C4-2B (cell line): ENCODE measurements around the gene TMEM129.

Experiments
- CTCF ChIP-seq: fragments of 450-650 bp; conservative IDR thresholded peaks from 2 replicates; pipeline ENCODE4 v1.5.1; 2017; ENCODE audit warnings: mild to moderate bottlenecking
- ZFX ChIP-seq: fragments of 450-650 bp; IDR thresholded peaks from 2 replicates; pipeline ENCODE4 v1.6.1; 2017

- TF ChIP-seq CTCF = no peak
- no peak for TF ChIP-seq ZFX
These were observed 24.6 kb upstream of the TMEM129 start for GRCh38 chr4:1745697-1746096.
